CD8-positive, alpha-beta memory T cell (primary cell): ENCODE measurements around the gene ZNF467. TPM values are rescaled to one million over a fixed set of nuclear protein-coding genes. Genes with fewer than 3 reads are reported as not detected.
A peak's percentile ranks its signal among the peaks of the same experiment; 100 is the strongest.

Source experiments
- CTCF ChIA-PET: fragments of 350-600 bp; sonication (Branson Sonifier 250); formaldehyde crosslinking; loops from one replicate; lab custom pipeline; 2021; ENCODE audit warnings: antibody characterized with exemption; lab: Charles Lee
- POLR2A ChIA-PET: fragments of 350-600 bp; sonication (Branson Sonifier 250); formaldehyde crosslinking; loops from one replicate; lab custom pipeline; 2021; ENCODE audit warnings: antibody characterized with exemption; lab: Charles Lee
- DNase-seq, 5 donors: peaks; one replicate each; pipeline versions ENCODE4 v3.0.0 to v3.0.0-alpha.2; 2020 to 2022; ENCODE audit warnings: mixed read lengths in 1 of 5
- H3K27ac ChIP-seq: one replicate; pipeline ENCODE4 v1.7.0; 2013; ENCODE audit warnings: low read depth, mild to moderate bottlenecking, low read length, moderate library complexity
- H3K27me3 ChIP-seq: 2 replicates; pipeline ENCODE4 v1.7.0; 2013; ENCODE audit warnings: low read length, mild to moderate bottlenecking; ENCODE audit not compliant: insufficient read depth, poor library complexity, severe bottlenecking
- H3K36me3 ChIP-seq: 2 replicates; pipeline ENCODE4 v1.7.0; 2013; ENCODE audit warnings: mild to moderate bottlenecking, low read length, moderate library complexity; ENCODE audit not compliant: insufficient read depth
- H3K4me1 ChIP-seq: 2 replicates; pipeline ENCODE4 v1.7.0; 2013; ENCODE audit warnings: mild to moderate bottlenecking, low read length, moderate library complexity; ENCODE audit not compliant: insufficient read depth
- H3K4me3 ChIP-seq: 2 replicates; pipeline ENCODE4 v1.7.0; 2013; ENCODE audit warnings: mild to moderate bottlenecking, low read length
- H3K9me3 ChIP-seq: 2 replicates; pipeline ENCODE4 v1.7.0; 2013; ENCODE audit warnings: mild to moderate bottlenecking, low read length
- H3K27ac Mint-ChIP-seq, 8 donors: one replicate each; pipeline ENCODE4 v1.8.0; 2020 to 2021; ENCODE audit warnings: mixed read lengths in 8 of 8, mild to moderate bottlenecking in 6 of 8, inconsistent platforms in 3 of 8, moderate library complexity in 3 of 8
- H3K27me3 Mint-ChIP-seq, 2 donors: one replicate each; pipeline ENCODE4 v1.8.0; 2020 to 2021; ENCODE audit warnings: mixed read lengths in 2 of 2, mild to moderate bottlenecking in 1 of 2, moderate library complexity in 1 of 2
- H3K36me3 Mint-ChIP-seq, 3 donors: one replicate each; pipeline ENCODE4 v1.8.0; 2020 to 2021; ENCODE audit warnings: mixed read lengths in 3 of 3, inconsistent platforms in 1 of 3, mild to moderate bottlenecking in 1 of 3
- H3K4me1 Mint-ChIP-seq, 3 donors: one replicate each; pipeline ENCODE4 v1.8.0; 2020 to 2021; ENCODE audit warnings: mixed read lengths in 3 of 3, inconsistent platforms in 1 of 3, mild to moderate bottlenecking in 1 of 3
- H3K4me3 Mint-ChIP-seq, 7 donors: one replicate each; pipeline ENCODE4 v1.8.0; 2020 to 2021; ENCODE audit warnings: mixed read lengths in 7 of 7, mild to moderate bottlenecking in 6 of 7, moderate library complexity in 4 of 7, inconsistent platforms in 2 of 7
- H3K9me3 Mint-ChIP-seq, 5 donors: one replicate each; pipeline ENCODE4 v1.8.0; 2020 to 2022; ENCODE audit warnings: mixed read lengths in 5 of 5, mild to moderate bottlenecking in 3 of 5, moderate library complexity in 2 of 5, inconsistent platforms in 1 of 5
- polyA plus RNA-seq: library from polyadenylated mRNA; unstranded; fragments of 300-500 nt; fragmentation: Illumina TruSeq; gene quantifications from one replicate; pipeline ENCODE4 v1.2.3, GENCODE V29; 2021
- total RNA-seq, 2 experiments: library from RNA; stranded (reverse); gene quantifications; one replicate each; pipeline ENCODE4 v1.2.3, GENCODE V29; 2021

ZNF467 gene
- total and polyA plus RNA-seq, 3 experiments from 2014 or later = 0.24 to 1.3 TPM; not detected in 1

DNA sequence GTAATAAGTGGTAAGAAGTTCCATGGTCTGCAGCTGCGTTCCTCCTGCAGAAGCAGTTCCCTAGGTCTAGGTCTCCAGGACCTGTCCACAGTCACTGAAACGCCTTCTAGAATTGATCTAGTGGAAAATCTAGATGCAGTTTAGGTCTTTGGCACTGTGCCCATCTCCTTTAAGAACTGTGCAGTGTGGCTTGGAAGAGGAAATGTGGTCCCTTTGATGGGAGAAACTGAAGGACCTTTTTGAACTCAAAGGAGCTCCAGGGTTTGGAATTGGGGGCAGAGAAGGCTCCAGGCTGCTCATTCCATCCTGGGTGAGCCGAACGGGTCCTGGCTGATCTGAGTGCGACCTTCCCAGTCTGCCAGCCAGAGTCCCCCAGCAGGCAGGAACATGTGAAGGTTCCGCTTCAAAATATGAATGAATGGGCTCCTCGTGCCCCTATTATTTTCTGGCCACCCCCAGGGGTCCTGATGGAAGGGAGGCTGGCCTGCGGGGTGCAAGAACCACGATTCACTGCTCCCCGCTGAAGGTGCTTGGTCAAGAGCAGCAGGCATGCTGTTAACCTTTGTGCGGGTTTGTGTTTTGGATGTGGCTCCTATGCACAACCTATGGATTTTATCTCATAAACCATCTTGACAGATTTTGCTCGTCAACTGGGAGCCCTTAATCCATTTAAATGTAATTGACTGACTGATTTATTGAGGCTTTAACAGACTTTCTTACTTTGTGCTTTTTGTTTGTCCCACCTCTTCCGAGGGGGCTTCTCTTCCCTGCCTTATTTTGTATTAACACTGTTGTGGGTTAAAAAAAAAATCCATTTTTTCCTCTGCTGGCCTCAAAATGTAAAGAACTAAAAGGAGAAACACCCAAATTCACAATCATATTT, 36.7 kb downstream of the ZNF467 start:
- Mint-ChIP-seq H3K9me3 (no peaks in the 10 kb centered on the region), H3K4me1 (peaks cover 2% of the 10 kb centered on the region in 3 donors), H3K27ac (no peak overlapping the region), H3K27me3 (peaks cover 25 to 32% of the 10 kb centered on the region in 2 donors), H3K4me3 (no peak overlapping the region), H3K36me3 (peaks cover 4 to 22% (median 5%) of the 10 kb centered on the region in 3 donors)
- POLR2A ChIA-PET = no interaction called here
- Histone ChIP-seq H3K4me1 (peaks cover 10% of the 10 kb centered on the region), H3K9me3 (no peaks in the 10 kb centered on the region), H3K4me3 (no peak overlapping the region), H3K27ac (no peak overlapping the region), H3K36me3 (no peaks in the 10 kb centered on the region), H3K27me3 (peaks cover 3% of the 10 kb centered on the region)
- CTCF ChIA-PET = interaction anchor here (1.2 kb wide), 1 partner anchor 12 kb away, joined by 4 read pairs; no protein-coding TSS in a partner anchor
- no peak for DNase-seq

DNA sequence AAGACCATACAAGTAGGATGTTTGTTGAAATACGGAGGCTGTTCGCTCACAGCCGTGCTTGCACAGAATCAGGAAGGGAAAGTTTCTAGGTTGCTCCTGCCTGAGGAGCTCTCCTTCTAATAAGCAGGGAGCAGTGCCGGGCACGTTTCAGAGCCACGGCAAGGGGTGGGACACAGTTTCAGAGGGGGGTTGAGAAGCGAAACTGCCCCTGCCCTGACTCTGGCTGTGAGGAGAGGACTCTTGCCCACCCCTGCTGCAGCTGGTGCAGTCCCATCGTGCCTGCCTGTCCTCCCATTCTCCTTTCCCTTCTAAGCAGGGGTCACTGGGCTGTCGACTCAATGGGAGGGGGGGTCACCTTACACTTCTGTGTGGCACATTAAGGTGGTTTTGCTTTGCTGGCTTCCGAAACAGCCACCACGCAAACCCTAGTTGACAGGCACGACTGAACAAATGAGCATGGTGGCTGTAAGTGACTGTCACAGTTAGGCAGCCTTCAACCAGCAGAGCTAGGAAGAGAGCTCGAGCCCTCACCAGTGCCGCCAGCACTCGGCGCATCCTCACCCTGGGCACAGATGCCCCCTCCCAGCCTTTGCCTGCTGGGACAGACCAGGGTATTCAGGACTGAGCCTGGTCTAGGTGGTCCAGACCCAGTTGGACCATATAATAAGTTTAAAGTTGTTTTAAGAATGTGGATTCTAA, 37.5 kb downstream of the ZNF467 start:
- Mint-ChIP-seq H3K9me3 (no peaks in the 10 kb centered on the region), H3K4me3 (no peak overlapping the region), H3K4me1 (no peaks in the 10 kb centered on the region), H3K27me3 (peaks cover 22 to 26% of the 10 kb centered on the region in 2 donors), H3K27ac (no peak overlapping the region), H3K36me3 (peaks cover 5 to 27% (median 6%) of the 10 kb centered on the region in 3 donors)
- ChIA-PET POLR2A (no interaction called here), CTCF (interaction anchor here (1.2 kb wide), 1 partner anchor 11 kb away, joined by 4 read pairs; no protein-coding TSS in a partner anchor)
- H3K27ac ChIP-seq = no peak overlapping the region
- no peaks in the 10 kb centered on the region for H3K27me3 ChIP-seq
- no peak for DNase-seq
- no peaks in the 10 kb centered on the region for H3K9me3 ChIP-seq
- H3K4me1 ChIP-seq = peaks cover 9% of the 10 kb centered on the region
- H3K36me3 ChIP-seq = no peaks in the 10 kb centered on the region
- no peak overlapping the region for H3K4me3 ChIP-seq

GRCh38 chr7:149735181-149735602, 38.2 kb downstream of the ZNF467 start:
- H3K4me1 Mint-ChIP-seq = no peaks in the 10 kb centered on the region
- DNase-seq = no peak
- ChIA-PET POLR2A (no interaction called here), CTCF (interaction anchor here (1.2 kb wide), 1 partner anchor 11 kb away, joined by 4 read pairs; no protein-coding TSS in a partner anchor)
- H3K27me3 ChIP-seq = no peaks in the 10 kb centered on the region
- H3K9me3 Mint-ChIP-seq = no peaks in the 10 kb centered on the region
- no peak overlapping the region for H3K4me3 Mint-ChIP-seq
- no peaks in the 10 kb centered on the region for H3K9me3 ChIP-seq
- no peaks in the 10 kb centered on the region for H3K36me3 ChIP-seq
- no peak overlapping the region for H3K4me3 ChIP-seq
- no peak overlapping the region for H3K27ac Mint-ChIP-seq
- H3K36me3 Mint-ChIP-seq = peaks cover 5 to 34% (median 8%) of the 10 kb centered on the region in 3 donors
- no peak overlapping the region for H3K27ac ChIP-seq
- H3K27me3 Mint-ChIP-seq = peaks cover 20 to 21% of the 10 kb centered on the region in 2 donors
- H3K4me1 ChIP-seq = peaks cover 9% of the 10 kb centered on the region

DNA sequence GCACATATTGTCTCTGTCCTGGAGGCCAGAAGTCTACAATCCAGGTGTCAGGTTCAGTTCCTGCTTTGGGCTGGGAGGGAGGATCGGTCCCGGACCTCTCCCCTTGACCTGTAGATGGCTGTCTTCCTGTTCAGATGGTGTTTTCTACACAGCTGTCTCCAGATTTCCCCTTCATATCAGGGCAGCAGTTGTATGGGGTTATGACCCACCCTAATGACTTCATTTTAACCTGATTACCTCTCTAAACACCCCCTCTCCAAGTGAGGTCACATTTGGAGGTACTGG, 38.7 kb downstream of the ZNF467 start:
- DNase-seq = no peak
- no peak overlapping the region for H3K4me3 ChIP-seq
- Mint-ChIP-seq H3K27me3 (peaks cover 16 to 18% of the 10 kb centered on the region in 2 donors), H3K9me3 (no peaks in the 10 kb centered on the region), H3K27ac (no peak overlapping the region), H3K36me3 (peaks cover 5 to 38% (median 8%) of the 10 kb centered on the region in 3 donors), H3K4me1 (no peaks in the 10 kb centered on the region), H3K4me3 (no peak overlapping the region)
- H3K9me3 ChIP-seq = no peaks in the 10 kb centered on the region
- H3K27ac ChIP-seq = no peak overlapping the region
- no peaks in the 10 kb centered on the region for H3K27me3 ChIP-seq
- ChIA-PET POLR2A (no interaction called here), CTCF (no interaction called here)
- H3K36me3 ChIP-seq = no peaks in the 10 kb centered on the region
- peaks cover 9% of the 10 kb centered on the region for H3K4me1 ChIP-seq

DNA sequence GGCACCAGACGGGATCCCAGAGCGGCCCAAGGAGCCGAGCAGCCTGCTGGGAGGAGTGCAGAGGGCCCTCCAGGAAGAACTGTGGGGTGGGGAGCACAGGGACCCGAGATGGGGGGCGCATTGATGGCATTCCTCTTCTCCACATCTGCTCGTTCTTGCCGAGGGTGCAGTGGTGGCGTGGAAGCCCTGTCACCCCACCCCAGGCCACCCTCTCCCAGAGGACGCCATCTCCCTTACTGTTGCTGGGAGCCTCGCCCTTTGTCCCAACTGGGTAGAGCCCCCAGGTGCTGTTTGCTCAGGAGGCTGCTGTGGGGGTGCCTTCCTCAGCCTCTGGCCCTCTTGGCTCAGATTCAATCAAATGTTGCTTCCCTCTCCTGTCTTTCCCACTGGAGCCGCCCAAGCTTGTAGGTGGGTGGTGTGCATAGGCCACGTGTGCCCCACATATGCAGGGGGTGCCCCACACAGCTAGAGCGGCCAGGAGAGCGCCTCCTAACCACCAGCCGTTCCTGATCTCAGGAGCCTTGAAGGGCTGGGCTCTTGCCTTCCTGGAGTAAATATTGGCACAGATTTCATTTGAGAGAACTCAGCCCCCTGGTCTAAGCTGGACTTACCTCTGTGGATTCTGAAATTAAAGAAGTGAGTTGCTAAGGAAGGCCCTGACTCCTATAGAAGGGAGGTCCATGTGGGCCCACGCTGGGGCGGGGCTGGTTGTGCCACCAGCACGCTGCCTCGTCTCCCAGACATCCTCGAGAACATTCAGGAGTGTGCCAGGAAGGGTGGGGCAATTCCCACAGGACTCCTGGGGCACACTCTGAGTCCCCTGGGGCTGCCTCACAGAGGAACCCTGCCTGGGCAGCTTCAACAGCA, 39.2 kb downstream of the ZNF467 start:
- H3K27me3 ChIP-seq = no peaks in the 10 kb centered on the region
- H3K27ac ChIP-seq = no peak overlapping the region
- ChIA-PET POLR2A (no interaction called here), CTCF (interaction anchor here (1.4 kb wide), 1 partner anchor 8 kb away, joined by 5 read pairs; no protein-coding TSS in a partner anchor)
- Mint-ChIP-seq H3K27ac (peak overlapping the region in 1 of 8 donors; percentile 23), H3K4me1 (no peaks in the 10 kb centered on the region), H3K4me3 (no peak overlapping the region), H3K27me3 (peaks cover 10 to 14% of the 10 kb centered on the region in 2 donors), H3K9me3 (no peaks in the 10 kb centered on the region), H3K36me3 (peaks cover 5 to 44% (median 8%) of the 10 kb centered on the region in 3 donors)
- no peak overlapping the region for H3K4me3 ChIP-seq
- H3K36me3 ChIP-seq = no peaks in the 10 kb centered on the region
- DNase-seq = no peak
- H3K9me3 ChIP-seq = no peaks in the 10 kb centered on the region
- H3K4me1 ChIP-seq = peaks cover 9% of the 10 kb centered on the region

DNA sequence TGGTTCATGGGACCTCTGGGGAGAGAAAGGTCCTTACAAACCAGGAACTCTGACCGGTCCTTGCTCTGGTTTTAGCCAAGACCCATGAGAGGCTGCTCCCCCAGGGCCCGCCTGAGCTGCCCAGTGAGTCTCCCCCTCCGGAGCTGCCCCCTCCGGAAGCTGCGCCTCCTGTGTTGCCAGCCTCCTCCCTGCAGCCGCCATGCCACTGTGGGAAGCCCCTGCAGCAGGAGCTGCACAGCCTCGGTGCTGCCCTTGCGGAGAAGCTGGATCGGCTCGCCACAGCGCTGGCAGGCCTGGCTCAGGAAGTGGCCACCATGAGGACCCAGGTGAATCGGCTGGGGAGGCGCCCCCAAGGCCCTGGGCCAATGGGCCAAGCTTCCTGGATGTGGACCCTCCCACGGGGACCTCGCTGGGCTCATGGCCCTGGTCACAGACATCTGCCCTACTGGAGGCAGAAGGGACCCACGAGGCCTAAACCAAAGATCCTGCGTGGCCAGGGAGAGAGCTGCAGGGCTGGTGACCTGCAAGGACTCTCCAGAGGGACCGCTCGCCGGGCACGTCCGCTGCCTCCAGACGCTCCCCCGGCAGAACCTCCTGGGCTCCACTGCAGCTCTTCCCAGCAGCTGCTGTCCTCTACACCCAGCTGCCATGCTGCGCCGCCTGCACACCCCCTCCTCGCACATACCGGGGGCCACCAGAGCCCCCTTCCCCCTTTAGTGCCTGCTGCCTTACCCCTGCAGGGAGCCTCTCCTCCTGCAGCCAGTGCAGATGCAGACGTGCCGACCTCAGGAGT, 40.1 kb downstream of the ZNF467 start:
- H3K9me3 Mint-ChIP-seq = no peaks in the 10 kb centered on the region
- H3K36me3 Mint-ChIP-seq = peaks cover 5 to 51% (median 8%) of the 10 kb centered on the region in 3 donors
- DNase-seq = no peak
- ChIA-PET CTCF (interaction anchor here (1.3 to 1.4 kb wide), 2 partner anchors 9 kb away, joined by 5 read pairs; no protein-coding TSS in a partner anchor), POLR2A (interaction anchor here (0.6 kb wide), 1 partner anchor 311 kb away, joined by 5 read pairs; no protein-coding TSS in a partner anchor)
- Histone ChIP-seq H3K9me3 (no peaks in the 10 kb centered on the region), H3K4me1 (peaks cover 9% of the 10 kb centered on the region), H3K36me3 (no peaks in the 10 kb centered on the region), H3K4me3 (no peak overlapping the region), H3K27me3 (no peaks in the 10 kb centered on the region), H3K27ac (no peak overlapping the region)
- H3K27ac Mint-ChIP-seq = no peak overlapping the region
- no peak overlapping the region for H3K4me3 Mint-ChIP-seq
- H3K27me3 Mint-ChIP-seq = peaks cover 6 to 9% of the 10 kb centered on the region in 2 donors
- H3K4me1 Mint-ChIP-seq = no peaks in the 10 kb centered on the region

DNA sequence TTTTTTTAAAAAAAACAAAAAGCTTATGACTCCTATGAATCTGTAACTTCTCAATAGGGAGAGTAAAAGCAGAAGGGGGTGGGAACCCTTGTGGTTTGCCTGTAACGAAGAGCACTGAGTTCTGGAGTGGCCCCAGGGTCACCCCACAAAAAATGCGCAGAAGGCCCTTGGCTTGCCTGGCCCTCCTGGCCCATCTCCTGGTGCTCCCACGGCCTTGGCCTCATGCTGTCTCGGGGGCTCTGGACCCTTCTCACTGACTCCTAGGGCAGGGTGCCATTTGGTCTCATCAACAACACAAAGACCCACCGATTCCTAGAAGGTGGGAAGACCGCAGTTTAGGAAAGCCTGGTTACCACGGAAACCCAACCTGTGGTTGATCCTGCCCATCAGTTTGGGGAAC, 40.8 kb downstream of the ZNF467 start:
- Histone ChIP-seq H3K4me1 (peaks cover 9% of the 10 kb centered on the region), H3K4me3 (no peak overlapping the region), H3K9me3 (no peaks in the 10 kb centered on the region), H3K27ac (no peak overlapping the region), H3K27me3 (no peaks in the 10 kb centered on the region), H3K36me3 (no peaks in the 10 kb centered on the region)
- Mint-ChIP-seq H3K27ac (no peak overlapping the region), H3K4me3 (no peak overlapping the region), H3K36me3 (peaks cover 5 to 58% (median 8%) of the 10 kb centered on the region in 3 donors), H3K27me3 (peaks cover 3 to 7% of the 10 kb centered on the region in 2 donors), H3K4me1 (no peaks in the 10 kb centered on the region), H3K9me3 (no peaks in the 10 kb centered on the region)
- no peak for DNase-seq
- ChIA-PET CTCF (interaction anchor here (1.3 kb wide), 1 partner anchor 10 kb away, joined by 5 read pairs; no protein-coding TSS in a partner anchor), POLR2A (no interaction called here)
